SK-N-MC (cell line): ENCODE measurements around the gene NPPC.

Experiments used
- EZH2 ChIP-seq: fragments of 200-600 bp; sonication (generic); IDR thresholded peaks from one replicate; pipeline ENCODE4 v1.6.1; 2017; ENCODE audit warnings: antibody characterized with exemption
- FOXP2 ChIP-seq: optimal IDR thresholded peaks from 2 replicates; pipeline ENCODE3; 2011; ENCODE audit warnings: mild to moderate bottlenecking, moderate library complexity; ENCODE audit not compliant: insufficient read depth; ENCODE audit errors: extremely low read length, control extremely low read depth
- POLR2AphosphoS5 ChIP-seq: IDR thresholded peaks from 2 replicates; pipeline ENCODE4 v1.6.1; 2012; ENCODE audit warnings: mild to moderate bottlenecking, low read depth, low read length, borderline replicate concordance

GRCh38 chr2:231928481-231928880 lies 2.3 kb upstream of the NPPC start:
- TF ChIP-seq POLR2AphosphoS5 (no peak), EZH2 (no peak), FOXP2 (no peak)
